OCI-LY1 (cell line): ENCODE results near the gene CLSTN2.

Source experiments
- EZH2 ChIP-seq: fragments of 200-600 bp; sonication (generic), shearing (Covaris generic); IDR thresholded peaks from 2 replicates; pipeline ENCODE4 v1.8.0; 2017; ENCODE audit warnings: borderline replicate concordance, mixed run types, mild to moderate bottlenecking, antibody characterized with exemption, low read length, moderate library complexity, mixed read lengths
- TF ChIP-seq, protein P1 (sequence below): fragments of 200-600 bp; sonication (generic), shearing (Covaris generic); IDR thresholded peaks from 2 replicates; pipeline ENCODE4 v1.5.1; 2017; ENCODE audit warnings: mild to moderate bottlenecking, antibody characterized with exemption, low read length, moderate library complexity, mixed read lengths

DNA sequence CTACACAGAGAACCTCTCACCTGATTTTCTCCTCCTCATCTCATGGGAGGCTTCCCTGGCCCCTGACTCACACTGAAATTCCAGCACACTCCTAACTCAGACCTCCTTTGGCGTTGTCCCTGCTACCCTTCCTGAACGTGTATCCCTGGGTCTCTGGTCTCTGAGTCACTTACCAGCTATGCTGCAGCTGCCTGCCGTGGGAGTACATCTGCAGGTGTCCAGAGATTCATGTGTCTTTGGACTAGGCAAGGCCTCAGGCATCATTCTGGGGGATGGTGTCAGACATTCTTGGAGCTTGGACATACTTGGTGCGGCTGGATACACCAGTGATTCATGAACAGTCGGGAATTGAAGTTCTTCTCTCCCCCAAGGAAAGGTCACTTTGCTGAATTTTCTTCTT lies 594.1 kb downstream of the CLSTN2 start:
- TF ChIP-seq, protein P1, sequence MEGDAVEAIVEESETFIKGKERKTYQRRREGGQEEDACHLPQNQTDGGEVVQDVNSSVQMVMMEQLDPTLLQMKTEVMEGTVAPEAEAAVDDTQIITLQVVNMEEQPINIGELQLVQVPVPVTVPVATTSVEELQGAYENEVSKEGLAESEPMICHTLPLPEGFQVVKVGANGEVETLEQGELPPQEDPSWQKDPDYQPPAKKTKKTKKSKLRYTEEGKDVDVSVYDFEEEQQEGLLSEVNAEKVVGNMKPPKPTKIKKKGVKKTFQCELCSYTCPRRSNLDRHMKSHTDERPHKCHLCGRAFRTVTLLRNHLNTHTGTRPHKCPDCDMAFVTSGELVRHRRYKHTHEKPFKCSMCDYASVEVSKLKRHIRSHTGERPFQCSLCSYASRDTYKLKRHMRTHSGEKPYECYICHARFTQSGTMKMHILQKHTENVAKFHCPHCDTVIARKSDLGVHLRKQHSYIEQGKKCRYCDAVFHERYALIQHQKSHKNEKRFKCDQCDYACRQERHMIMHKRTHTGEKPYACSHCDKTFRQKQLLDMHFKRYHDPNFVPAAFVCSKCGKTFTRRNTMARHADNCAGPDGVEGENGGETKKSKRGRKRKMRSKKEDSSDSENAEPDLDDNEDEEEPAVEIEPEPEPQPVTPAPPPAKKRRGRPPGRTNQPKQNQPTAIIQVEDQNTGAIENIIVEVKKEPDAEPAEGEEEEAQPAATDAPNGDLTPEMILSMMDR, result no peak
- TF ChIP-seq EZH2, result no peak
